ENCODE results near the gene CRYZ.

- no peak for TF ChIP-seq CTCF (conservative IDR thresholded peaks at IDR 0.05; ENCODE audit: low read depth, low read length)
- no peak for TF ChIP-seq EZH2 (IDR thresholded peaks at IDR 0.05; ENCODE audit: low read length, unreplicated experiment)
Measured at GRCh38 chr1:74690909-74691308, 41.9 kb downstream of the CRYZ start.
